Measurements from ENCODE around the gene MCL1.

The MCL1 gene

DNA sequence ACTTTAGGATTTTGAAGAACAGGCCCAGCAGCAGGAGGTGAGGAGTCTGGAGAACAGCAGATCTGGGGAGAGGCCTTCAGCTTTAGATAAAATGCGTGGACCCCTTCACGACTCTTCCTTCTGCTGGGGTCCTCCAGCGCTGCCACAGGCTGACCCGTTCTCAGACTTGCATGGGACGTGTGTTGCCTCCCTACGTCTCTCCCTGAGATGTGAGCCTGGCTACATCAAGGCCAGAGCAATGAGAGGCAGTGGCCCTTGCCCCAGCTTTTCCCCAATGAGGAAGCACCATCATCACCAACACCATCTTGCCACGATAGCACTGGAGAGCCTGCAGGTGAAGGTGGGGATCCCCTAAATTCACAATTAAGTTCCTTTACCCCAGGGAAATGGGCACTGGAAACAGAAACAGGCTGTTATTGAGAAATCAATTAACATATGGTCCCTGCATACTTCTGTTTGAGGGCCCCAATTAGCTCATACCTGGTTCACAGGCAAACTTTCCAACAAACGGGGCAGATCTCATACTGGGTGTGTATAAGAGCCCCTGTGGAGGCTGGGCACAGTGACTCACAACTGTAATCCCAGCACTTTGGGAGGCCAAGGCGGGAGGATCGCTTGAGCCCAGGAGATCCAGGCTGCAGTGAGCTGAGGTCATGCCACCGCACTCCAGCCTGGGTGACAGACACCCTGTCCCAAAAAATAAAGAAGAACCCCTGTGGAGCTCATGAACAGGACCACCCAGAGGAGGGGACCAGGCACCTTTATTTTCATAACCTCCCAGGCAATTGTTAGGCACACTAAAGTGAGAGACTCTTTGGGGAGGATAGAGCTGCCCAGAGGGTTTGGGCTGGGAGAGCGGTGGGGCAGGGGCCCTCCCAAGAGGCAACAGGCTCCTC, 42.3 kb downstream of the MCL1 start:
- TF ChIP-seq POLR2A (IDR thresholded peaks at IDR 0.05; ENCODE audit: low read length) (no peak), GATA1 (IDR thresholded peaks at IDR 0.05; ENCODE audit: low read depth, low read length) (no peak)
- no peak for DNase-seq

DNA sequence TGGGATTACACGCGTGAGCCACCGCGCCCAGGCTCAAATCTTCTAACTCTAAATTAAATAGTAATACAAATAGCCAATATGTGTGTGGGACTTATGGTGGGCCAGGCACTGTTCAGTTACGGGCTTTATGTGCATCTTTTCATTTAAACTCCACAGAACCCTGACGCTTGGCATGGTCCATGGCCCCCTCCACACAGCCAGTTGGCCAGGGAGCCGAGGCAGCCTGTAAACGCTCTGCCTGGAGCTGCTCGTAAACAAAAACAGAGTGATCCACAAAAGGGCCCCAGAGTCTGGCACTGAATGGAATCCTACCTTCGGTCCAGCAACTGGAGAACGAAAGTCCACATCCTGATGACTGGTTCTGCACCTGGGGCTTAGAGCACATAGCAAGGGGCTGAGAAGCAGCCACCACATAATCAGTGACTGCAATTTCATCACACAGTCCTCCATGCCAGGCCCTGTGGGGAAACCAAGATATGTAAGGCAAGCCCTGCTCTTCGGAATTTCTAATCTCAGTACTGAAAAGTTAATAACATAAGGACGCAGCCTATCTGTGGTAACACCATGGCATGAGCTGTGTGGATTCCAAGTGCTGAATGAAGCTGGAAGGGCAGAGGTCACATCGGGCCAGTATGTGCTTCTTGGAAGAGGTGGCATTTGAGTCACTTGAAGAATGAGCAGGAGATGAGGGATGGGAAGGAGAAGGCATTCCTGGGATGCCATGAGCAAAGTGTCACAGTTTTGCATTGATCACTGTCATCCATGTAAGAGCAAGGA, 43.7 kb downstream of the MCL1 start:
- DNase-seq, result no peak
- TF ChIP-seq GATA1 (IDR thresholded peaks at IDR 0.05; ENCODE audit: low read depth, low read length), result no peak
- TF ChIP-seq POLR2A (IDR thresholded peaks at IDR 0.05; ENCODE audit: low read length), result no peak

DNA sequence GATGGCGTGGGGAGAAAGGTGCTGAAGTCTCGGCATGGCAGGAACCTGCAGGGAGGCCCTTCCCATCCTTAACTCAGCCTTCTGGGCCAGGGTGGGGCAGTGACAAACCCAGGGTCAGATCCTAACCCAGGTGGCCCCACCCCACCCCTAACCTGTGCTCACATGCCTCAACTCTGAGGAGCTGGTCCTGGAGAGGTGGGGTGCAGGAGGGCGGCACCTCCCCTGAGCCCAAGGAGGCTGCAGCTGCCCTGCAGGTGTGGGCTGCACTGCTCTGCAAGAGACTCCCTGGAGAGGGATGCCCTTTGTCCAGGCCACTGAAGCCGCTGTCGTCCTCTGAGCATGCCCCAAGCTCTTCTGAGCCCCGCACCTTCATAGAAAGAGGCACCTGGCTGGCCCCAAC, 45.4 kb downstream of the MCL1 start:
- no peak for TF ChIP-seq POLR2A (IDR thresholded peaks at IDR 0.05; ENCODE audit: low read length)
- no peak for TF ChIP-seq GATA1 (IDR thresholded peaks at IDR 0.05; ENCODE audit: low read depth, low read length)
- no peak for DNase-seq

DNA sequence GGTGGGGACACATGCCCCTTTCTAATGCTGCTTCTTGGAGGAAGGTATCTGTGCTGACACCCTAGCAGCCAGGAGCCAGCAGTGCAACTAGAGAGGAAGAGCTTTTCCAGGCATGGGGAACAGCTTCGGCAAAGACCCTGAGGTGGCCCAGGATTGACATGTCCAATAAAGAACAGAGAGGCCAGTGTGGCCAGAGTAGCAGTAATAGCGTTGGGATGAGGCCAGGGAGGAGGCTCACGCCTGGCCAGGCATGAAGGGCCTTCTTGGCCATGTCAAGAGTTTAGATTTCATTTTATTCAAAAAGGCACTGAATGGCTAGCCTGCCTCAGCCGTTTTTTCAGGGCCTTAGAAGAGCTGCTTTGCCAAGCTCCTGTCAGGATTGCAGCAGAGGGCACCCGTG, 46.5 kb downstream of the MCL1 start:
- TF ChIP-seq POLR2A (IDR thresholded peaks at IDR 0.05; ENCODE audit: low read length) (no peak), GATA1 (IDR thresholded peaks at IDR 0.05; ENCODE audit: low read depth, low read length) (no peak)
- no peak for DNase-seq

DNA sequence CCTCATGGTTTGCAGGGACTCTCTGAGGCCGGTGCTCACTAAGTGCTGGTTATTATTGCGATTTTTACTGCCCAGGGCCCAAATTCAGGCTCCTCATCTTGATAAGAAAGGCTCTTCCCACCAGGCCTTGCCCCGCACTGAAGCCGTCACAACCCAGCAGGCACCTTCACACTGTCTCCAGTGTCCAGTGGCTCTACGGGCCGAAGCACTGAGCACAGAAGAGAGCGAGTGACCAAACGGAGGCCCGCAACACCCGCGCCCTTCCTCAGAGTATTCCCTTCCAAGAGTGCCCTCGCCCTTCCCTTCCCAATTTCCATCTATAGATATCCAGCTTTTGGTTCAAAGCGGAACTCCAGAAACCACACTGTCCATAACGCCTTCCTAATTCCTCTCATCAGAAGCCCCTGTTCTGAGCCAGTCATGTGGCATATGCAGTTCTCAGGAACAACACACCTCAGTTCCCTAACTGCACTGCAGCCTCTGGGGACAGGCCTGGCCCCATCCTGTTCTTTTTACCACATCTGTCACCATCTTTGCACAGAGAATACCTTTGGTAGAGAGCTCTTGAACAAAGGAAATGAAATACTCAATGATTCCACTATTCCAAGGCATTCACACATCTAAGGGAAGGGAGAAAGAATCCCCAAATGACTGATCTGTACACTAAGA, 48.8 kb downstream of the MCL1 start:
- no peak for TF ChIP-seq GATA1 (IDR thresholded peaks at IDR 0.05; ENCODE audit: low read depth, low read length)
- TF ChIP-seq POLR2A (IDR thresholded peaks at IDR 0.05; ENCODE audit: low read length), result no peak
- no peak for DNase-seq

DNA sequence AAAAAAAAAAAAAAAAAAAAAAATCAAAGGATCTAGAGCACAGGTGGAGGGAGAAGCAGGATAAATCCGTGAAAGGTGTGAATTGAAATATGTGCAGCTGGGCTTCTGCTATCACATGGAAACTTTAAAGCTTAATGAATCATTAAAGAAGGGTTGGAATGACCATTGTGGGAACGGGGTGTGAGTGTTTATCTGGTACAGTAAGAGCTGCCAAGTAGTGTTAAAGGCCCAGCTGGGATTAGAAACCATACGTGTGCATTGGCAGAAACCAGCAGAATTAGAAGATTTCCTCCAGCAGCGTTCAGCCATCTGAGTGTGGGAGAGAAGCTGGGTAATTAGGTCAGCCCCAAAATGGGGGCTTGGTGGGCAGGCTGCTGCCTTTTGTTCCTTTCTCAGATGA, 50.4 kb downstream of the MCL1 start:
- no peak for TF ChIP-seq GATA1 (IDR thresholded peaks at IDR 0.05; ENCODE audit: low read depth, low read length)
- no peak for TF ChIP-seq POLR2A (IDR thresholded peaks at IDR 0.05; ENCODE audit: low read length)
- DNase-seq, result no peak

DNA sequence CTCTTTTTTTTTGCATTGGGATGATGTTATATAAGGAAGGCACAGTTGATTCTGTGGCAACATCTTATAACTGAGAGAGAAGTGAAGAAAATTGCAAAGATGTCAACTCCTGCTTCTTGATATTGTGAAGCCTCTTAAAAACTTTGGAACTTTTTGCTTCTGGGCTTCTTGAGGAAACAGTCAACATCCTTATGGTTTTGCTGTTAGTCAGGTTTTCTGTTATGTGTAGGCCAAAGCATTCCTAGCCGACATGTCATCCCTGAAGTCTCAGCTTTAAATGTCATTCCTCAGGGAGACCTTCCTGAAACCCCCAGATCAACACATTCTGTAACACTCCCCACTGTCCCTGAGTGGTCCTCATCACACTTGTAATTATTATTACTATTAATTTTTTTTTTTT, 51.2 kb downstream of the MCL1 start:
- DNase-seq, result no peak
- no peak for TF ChIP-seq GATA1 (IDR thresholded peaks at IDR 0.05; ENCODE audit: low read depth, low read length)
- no peak for TF ChIP-seq POLR2A (IDR thresholded peaks at IDR 0.05; ENCODE audit: low read length)

DNA sequence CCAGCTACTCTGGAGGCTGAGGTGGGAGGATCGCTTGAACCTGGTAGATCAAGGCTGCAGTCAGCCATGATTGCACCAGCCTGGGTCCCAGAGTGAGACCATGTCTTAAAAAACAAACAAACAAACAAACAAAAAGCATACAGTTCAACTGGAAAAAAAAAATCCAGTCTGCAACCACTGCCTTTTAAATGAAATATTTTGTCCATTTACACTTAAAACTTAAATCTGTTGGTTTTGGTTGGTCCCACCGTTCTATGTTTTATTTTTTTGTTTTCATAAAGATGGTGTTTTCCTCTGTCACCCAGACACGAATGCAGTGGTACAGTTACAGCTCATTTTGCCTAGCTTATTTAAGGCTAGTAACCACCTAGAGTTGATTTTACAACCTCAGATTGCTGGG, 54.1 kb downstream of the MCL1 start:
- DNase-seq, result no peak
- TF ChIP-seq POLR2A (IDR thresholded peaks at IDR 0.05; ENCODE audit: low read length) (no peak), GATA1 (IDR thresholded peaks at IDR 0.05; ENCODE audit: low read depth, low read length) (no peak)

Data from erythroblast (primary cell).